Ishikawa (cell line): Measurements from ENCODE around the gene PSMA7.

Experiments used
- CEBPB ChIP-seq: IDR thresholded peaks from 2 replicates; pipeline ENCODE4 v1.6.1; 2012
- CREB1 ChIP-seq: IDR thresholded peaks from 2 replicates; pipeline ENCODE4 v1.6.1; 2012; ENCODE audit warnings: low read depth
- EGR1 ChIP-seq: IDR thresholded peaks from 2 replicates; pipeline ENCODE4 v1.6.1; 2012
- EP300 ChIP-seq: IDR thresholded peaks from 2 replicates; pipeline ENCODE4 v1.6.1; 2012; ENCODE audit warnings: borderline replicate concordance
- RAD21 ChIP-seq: IDR thresholded peaks from 2 replicates; pipeline ENCODE4 v1.6.1; 2012; ENCODE audit warnings: low read depth
- REST ChIP-seq: IDR thresholded peaks from 2 replicates; pipeline ENCODE4 v1.6.1; 2012; ENCODE audit warnings: low read depth, mild to moderate bottlenecking
- TAF1 ChIP-seq: IDR thresholded peaks from 2 replicates; pipeline ENCODE4 v1.6.1; 2012; ENCODE audit warnings: low read depth, mild to moderate bottlenecking
- TEAD4 ChIP-seq: IDR thresholded peaks from 2 replicates; pipeline ENCODE4 v1.6.1; 2012
- TF ChIP-seq, protein P1 (sequence below): IDR thresholded peaks from 2 replicates; pipeline ENCODE4 v1.6.1; 2012
- TF ChIP-seq, protein P2 (sequence below): IDR thresholded peaks from 2 replicates; pipeline ENCODE4 v1.6.1; 2012

GRCh38 chr20:62138912-62139311 is 4.3 kb downstream of the PSMA7 start:
- TF ChIP-seq RAD21 (no peak), TAF1 (no peak), REST (no peak), EP300 (no peak), TEAD4 (no peak), CREB1 (no peak), EGR1 (no peak), CEBPB (no peak)
- TF ChIP-seq, protein P1, sequence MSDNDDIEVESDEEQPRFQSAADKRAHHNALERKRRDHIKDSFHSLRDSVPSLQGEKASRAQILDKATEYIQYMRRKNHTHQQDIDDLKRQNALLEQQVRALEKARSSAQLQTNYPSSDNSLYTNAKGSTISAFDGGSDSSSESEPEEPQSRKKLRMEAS, result no peak
- TF ChIP-seq, protein P2, sequence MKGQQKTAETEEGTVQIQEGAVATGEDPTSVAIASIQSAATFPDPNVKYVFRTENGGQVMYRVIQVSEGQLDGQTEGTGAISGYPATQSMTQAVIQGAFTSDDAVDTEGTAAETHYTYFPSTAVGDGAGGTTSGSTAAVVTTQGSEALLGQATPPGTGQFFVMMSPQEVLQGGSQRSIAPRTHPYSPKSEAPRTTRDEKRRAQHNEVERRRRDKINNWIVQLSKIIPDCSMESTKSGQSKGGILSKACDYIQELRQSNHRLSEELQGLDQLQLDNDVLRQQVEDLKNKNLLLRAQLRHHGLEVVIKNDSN, result no peak
